HepG2 (cell line): ENCODE results near the gene TUBA4A. TPM values are rescaled to one million over a fixed set of nuclear protein-coding genes. Genes with fewer than 3 reads are reported as not detected.
A peak's percentile ranks its signal among the peaks of the same experiment; 100 is the strongest.

Experiments used
- BHLHE40 ChIP-seq: IDR thresholded peaks from 2 replicates; pipeline ENCODE4 v1.6.1; 2011; ENCODE audit warnings: low read length, improper control_type of control experiment
- CREBL2 ChIP-seq: sonication (generic); formaldehyde crosslinking; IDR thresholded peaks from 2 replicates; pipeline ENCODE4 v1.8.1; 2023; ENCODE audit warnings: missing genetic modification reagents, mild to moderate bottlenecking, borderline replicate concordance
- FOXP4 ChIP-seq: sonication (generic); formaldehyde crosslinking; IDR thresholded peaks from 2 replicates; pipeline ENCODE4 v1.4.0; 2020; ENCODE audit warnings: missing genetic modification reagents
- REPIN1 ChIP-seq: sonication (generic); formaldehyde crosslinking; IDR thresholded peaks from 2 replicates; pipeline ENCODE4 v1.8.0; 2022; ENCODE audit warnings: missing genetic modification reagents, low read depth, mild to moderate bottlenecking, borderline replicate concordance
- SNAI1 ChIP-seq: sonication (generic); formaldehyde crosslinking; IDR thresholded peaks from 2 replicates; pipeline ENCODE4 v1.5.0; 2020; ENCODE audit warnings: mild to moderate bottlenecking, missing genetic modification reagents, borderline replicate concordance
- STAT6 ChIP-seq: sonication (generic); formaldehyde crosslinking; IDR thresholded peaks from 2 replicates; pipeline ENCODE4 v1.4.0; 2020; ENCODE audit warnings: missing genetic modification reagents, mild to moderate bottlenecking, borderline replicate concordance
- ZNF234 ChIP-seq: sonication (generic); formaldehyde crosslinking; conservative IDR thresholded peaks from 2 replicates; pipeline ENCODE4 v1.5.1; 2020; ENCODE audit warnings: mild to moderate bottlenecking, missing genetic modification reagents
- ZNF280B ChIP-seq: sonication (generic); formaldehyde crosslinking; IDR thresholded peaks from 2 replicates; pipeline ENCODE4 v1.5.0; 2020; ENCODE audit warnings: missing genetic modification reagents, mild to moderate bottlenecking, borderline replicate concordance
- ZNF326 ChIP-seq: sonication (generic); formaldehyde crosslinking; IDR thresholded peaks from 2 replicates; pipeline ENCODE4 v1.4.0; 2020; ENCODE audit warnings: missing genetic modification reagents, borderline replicate concordance
- ZNF441 ChIP-seq: sonication (generic); formaldehyde crosslinking; IDR thresholded peaks from 2 replicates; pipeline ENCODE4 v1.7.0; 2021; ENCODE audit warnings: missing genetic modification reagents, borderline replicate concordance
- ZNF547 ChIP-seq: sonication (generic); formaldehyde crosslinking; IDR thresholded peaks from 2 replicates; pipeline ENCODE4 v1.5.1; 2020; ENCODE audit warnings: mild to moderate bottlenecking, missing genetic modification reagents
- ZNF580 ChIP-seq: IDR thresholded peaks from 2 replicates; pipeline ENCODE4 v1.6.1; 2016; ENCODE audit warnings: low read depth, borderline replicate concordance
- ZNF589 ChIP-seq: sonication (generic); formaldehyde crosslinking; conservative IDR thresholded peaks from 2 replicates; pipeline ENCODE4 v1.8.0; 2022; ENCODE audit warnings: mild to moderate bottlenecking, moderate library complexity, missing genetic modification reagents
- ZNF605 ChIP-seq: sonication (generic); formaldehyde crosslinking; IDR thresholded peaks from 2 replicates; pipeline ENCODE4 v1.8.0; 2022; ENCODE audit warnings: mild to moderate bottlenecking, missing genetic modification reagents
- ZNF615 ChIP-seq: sonication (generic); formaldehyde crosslinking; IDR thresholded peaks from 2 replicates; pipeline ENCODE4 v1.5.0; 2020; ENCODE audit warnings: mild to moderate bottlenecking, missing genetic modification reagents, borderline replicate concordance
- ZNF687 ChIP-seq: sonication (generic); formaldehyde crosslinking; IDR thresholded peaks from 2 replicates; pipeline ENCODE4 v1.5.1; 2020; ENCODE audit warnings: mild to moderate bottlenecking, missing genetic modification reagents, moderate library complexity
- ZNF879 ChIP-seq: sonication (generic); formaldehyde crosslinking; IDR thresholded peaks from 2 replicates; pipeline ENCODE4 v1.8.1; 2023; ENCODE audit warnings: missing genetic modification reagents
- polyA plus RNA-seq, 8 experiments: library from polyadenylated mRNA; depleted of rRNA in 3 of 8; stranded (reverse) in 7 of 8; unstranded in 1 of 8; fragments of >200 nt; fragmentation: Illumina TruSeq in 4 of 8; extraction: Trizol in 4 of 8; gene quantifications; 2 replicates each; pipeline versions ENCODE4 v1.2.1 to v1.2.3, GENCODE V29; 2011 to 2016; ENCODE audit warnings: low read depth in 4 of 8, missing spikeins in 1 of 8, mixed read lengths in 1 of 8; ENCODE audit not compliant: insufficient read depth in 1 of 8
- total RNA-seq, 5 experiments: library from RNA; depleted of rRNA; stranded (reverse); fragments of >200 nt; fragmentation: Illumina TruSeq; extraction: Trizol; gene quantifications; 2 replicates each; pipeline ENCODE4 v1.2.3, GENCODE V29; 2016; ENCODE audit warnings: low read depth in 1 of 5

Gene TUBA4A
- total and polyA plus RNA-seq, 2 of the 13 experiments (the other 11 are each of a cell fraction or from before 2014, with no cell fraction given), result 1.3 to 12.7 TPM

- TF ChIP-seq ZNF280B (peak; percentile 90; the same call in 1 of the 2 replicates), ZNF589 (no peak), BHLHE40 (peak; percentile 44; the same call in 1 of the 2 replicates), ZNF547 (CRISPR knock-in tag) (peak; percentile 91), FOXP4 (peak; percentile 82; the same call in 1 of the 2 replicates), ZNF441 (peak; percentile 88), ZNF615 (CRISPR knock-in tag) (no peak), ZNF234 (CRISPR knock-in tag) (no peak), ZNF687 (peak; percentile 82), ZNF580 (CRISPR knock-in tag) (no peak), REPIN1 (CRISPR knock-in tag) (peak; percentile 59), ZNF879 (CRISPR knock-in tag) (no peak; the same call in 1 of the 2 replicates), ZNF326 (no peak), CREBL2 (CRISPR knock-in tag) (peak; percentile 49; the same call in 1 of the 2 replicates), STAT6 (no peak; the same call in 1 of the 2 replicates), SNAI1 (no peak), ZNF605 (CRISPR knock-in tag) (peak; percentile 95)
Measured at GRCh38 chr2:219229305-219230058, 24.2 kb downstream of the TUBA4A start, which contains the start of the genes ANKZF1 and ATG9A (continued).
